Measurements from ENCODE around the gene TBKBP1. TPM values are rescaled to one million over a fixed set of nuclear protein-coding genes. Genes with fewer than 3 reads are reported as not detected.

The TBKBP1 gene
- total RNA-seq, 1 donor from 2014 or later = 7.8 TPM

- Histone ChIP-seq H3K9ac (ENCODE audit: low read depth in 1 of 3, low read length in 3 of 3) (no peak overlapping the region), H3K27ac (ENCODE audit: low read depth, low read length) (no peak overlapping the region), H3K4me1 (ENCODE audit: control insufficient read depth in 3 of 3, insufficient read depth in 3 of 3, low read length in 3 of 3) (peaks cover 4 to 5% (median 4%) of the 10 kb centered on the region in 3 donors), H3K9me3 (ENCODE audit: control insufficient read depth in 3 of 3, low read length in 3 of 3) (no peaks in the 10 kb centered on the region), H3K36me3 (ENCODE audit: control insufficient read depth in 3 of 3, insufficient read depth in 3 of 3, low read length in 3 of 3) (peaks cover 7 to 10% (median 7%) of the 10 kb centered on the region in 3 donors), H3K4me3 (ENCODE audit: low read length in 3 of 3) (no peak overlapping the region), H3K27me3 (ENCODE audit: control insufficient read depth in 3 of 3, insufficient read depth in 3 of 3, low read length in 3 of 3) (peaks cover 12 to 41% (median 21%) of the 10 kb centered on the region in 3 donors)
Observed at GRCh38 chr17:47712330-47713023, 18.5 kb downstream of the TBKBP1 start.

GRCh38 chr17:47713980-47714700 lies 20.2 kb downstream of the TBKBP1 start:
- Histone ChIP-seq H3K4me3 (ENCODE audit: low read length in 3 of 3) (no peak overlapping the region), H3K27me3 (ENCODE audit: control insufficient read depth in 3 of 3, insufficient read depth in 3 of 3, low read length in 3 of 3) (peaks cover 25 to 57% (median 29%) of the 10 kb centered on the region in 3 donors), H3K9me3 (ENCODE audit: control insufficient read depth in 3 of 3, low read length in 3 of 3) (no peaks in the 10 kb centered on the region), H3K9ac (ENCODE audit: low read depth in 1 of 3, low read length in 3 of 3) (no peak overlapping the region), H3K36me3 (ENCODE audit: control insufficient read depth in 3 of 3, insufficient read depth in 3 of 3, low read length in 3 of 3) (peaks cover 7 to 10% (median 7%) of the 10 kb centered on the region in 3 donors), H3K27ac (ENCODE audit: low read depth, low read length) (no peak overlapping the region), H3K4me1 (ENCODE audit: control insufficient read depth in 3 of 3, insufficient read depth in 3 of 3, low read length in 3 of 3) (no peaks in the 10 kb centered on the region)

- Histone ChIP-seq H3K9me3 (ENCODE audit: control insufficient read depth in 3 of 3, low read length in 3 of 3) (no peaks in the 10 kb centered on the region), H3K4me1 (ENCODE audit: control insufficient read depth in 3 of 3, insufficient read depth in 3 of 3, low read length in 3 of 3) (no peaks in the 10 kb centered on the region), H3K9ac (ENCODE audit: low read depth in 1 of 3, low read length in 3 of 3) (no peak overlapping the region), H3K36me3 (ENCODE audit: control insufficient read depth in 3 of 3, insufficient read depth in 3 of 3, low read length in 3 of 3) (peaks cover 7% of the 10 kb centered on the region in 3 donors), H3K4me3 (ENCODE audit: low read length in 3 of 3) (no peak overlapping the region), H3K27ac (ENCODE audit: low read depth, low read length) (no peak overlapping the region), H3K27me3 (ENCODE audit: control insufficient read depth in 3 of 3, insufficient read depth in 3 of 3, low read length in 3 of 3) (peaks cover 32 to 64% (median 35%) of the 10 kb centered on the region in 3 donors)
Observed at GRCh38 chr17:47714773-47715396, 20.9 kb downstream of the TBKBP1 start.

GRCh38 chr17:47715669-47716325 lies 21.8 kb downstream of the TBKBP1 start:
- Histone ChIP-seq H3K9me3 (ENCODE audit: control insufficient read depth in 3 of 3, low read length in 3 of 3) (no peaks in the 10 kb centered on the region), H3K9ac (ENCODE audit: low read depth in 1 of 3, low read length in 3 of 3) (no peak overlapping the region), H3K27ac (ENCODE audit: low read depth, low read length) (no peak overlapping the region), H3K4me3 (ENCODE audit: low read length in 3 of 3) (no peak overlapping the region), H3K27me3 (ENCODE audit: control insufficient read depth in 3 of 3, insufficient read depth in 3 of 3, low read length in 3 of 3) (peaks cover 42 to 74% (median 44%) of the 10 kb centered on the region in 3 donors), H3K4me1 (ENCODE audit: control insufficient read depth in 3 of 3, insufficient read depth in 3 of 3, low read length in 3 of 3) (peaks cover 0 to 2% (median 0%) of the 10 kb centered on the region in 3 donors), H3K36me3 (ENCODE audit: control insufficient read depth in 3 of 3, insufficient read depth in 3 of 3, low read length in 3 of 3) (peaks cover 0 to 4% (median 2%) of the 10 kb centered on the region in 3 donors)

- Histone ChIP-seq H3K9ac (ENCODE audit: low read depth in 1 of 3, low read length in 3 of 3) (no peak overlapping the region), H3K4me3 (ENCODE audit: low read length in 3 of 3) (no peak overlapping the region), H3K36me3 (ENCODE audit: control insufficient read depth in 3 of 3, insufficient read depth in 3 of 3, low read length in 3 of 3) (peaks cover 0 to under 1% (median 0%) of the 10 kb centered on the region in 3 donors), H3K27me3 (ENCODE audit: control insufficient read depth in 3 of 3, insufficient read depth in 3 of 3, low read length in 3 of 3) (peaks cover 47 to 79% (median 50%) of the 10 kb centered on the region in 3 donors), H3K4me1 (ENCODE audit: control insufficient read depth in 3 of 3, insufficient read depth in 3 of 3, low read length in 3 of 3) (peaks cover 0 to 5% (median 0%) of the 10 kb centered on the region in 3 donors), H3K9me3 (ENCODE audit: control insufficient read depth in 3 of 3, low read length in 3 of 3) (no peaks in the 10 kb centered on the region), H3K27ac (ENCODE audit: low read depth, low read length) (no peak overlapping the region)
Observed at GRCh38 chr17:47716375-47716774, 22.4 kb downstream of the TBKBP1 start.

GRCh38 chr17:47717261-47717697 lies 23.3 kb downstream of the TBKBP1 start:
- Histone ChIP-seq H3K9ac (ENCODE audit: low read depth in 1 of 3, low read length in 3 of 3) (no peak overlapping the region), H3K9me3 (ENCODE audit: control insufficient read depth in 3 of 3, low read length in 3 of 3) (no peaks in the 10 kb centered on the region), H3K4me1 (ENCODE audit: control insufficient read depth in 3 of 3, insufficient read depth in 3 of 3, low read length in 3 of 3) (peaks cover 0 to 5% (median 3%) of the 10 kb centered on the region in 3 donors), H3K27me3 (ENCODE audit: control insufficient read depth in 3 of 3, insufficient read depth in 3 of 3, low read length in 3 of 3) (peaks cover 56 to 85% (median 59%) of the 10 kb centered on the region in 3 donors), H3K36me3 (ENCODE audit: control insufficient read depth in 3 of 3, insufficient read depth in 3 of 3, low read length in 3 of 3) (no peaks in the 10 kb centered on the region), H3K27ac (ENCODE audit: low read depth, low read length) (no peak overlapping the region), H3K4me3 (ENCODE audit: low read length in 3 of 3) (no peak overlapping the region)

- H3K27me3 ChIP-seq (ENCODE audit: control insufficient read depth in 3 of 3, insufficient read depth in 3 of 3, low read length in 3 of 3) = peaks cover 58 to 87% (median 63%) of the 10 kb centered on the region in 3 donors
- H3K4me3 ChIP-seq (ENCODE audit: low read length in 3 of 3) = no peak overlapping the region
- H3K36me3 ChIP-seq (ENCODE audit: control insufficient read depth in 3 of 3, insufficient read depth in 3 of 3, low read length in 3 of 3) = no peaks in the 10 kb centered on the region
- H3K27ac ChIP-seq (ENCODE audit: low read depth, low read length) = no peak overlapping the region
- peaks cover 0 to 5% (median 3%) of the 10 kb centered on the region in 3 donors for H3K4me1 ChIP-seq (ENCODE audit: control insufficient read depth in 3 of 3, insufficient read depth in 3 of 3, low read length in 3 of 3)
- no peak overlapping the region for H3K9ac ChIP-seq (ENCODE audit: low read depth in 1 of 3, low read length in 3 of 3)
- no peaks in the 10 kb centered on the region for H3K9me3 ChIP-seq (ENCODE audit: control insufficient read depth in 3 of 3, low read length in 3 of 3)
Observed at GRCh38 chr17:47717979-47718621, 24.1 kb downstream of the TBKBP1 start.

- H3K36me3 ChIP-seq (ENCODE audit: control insufficient read depth in 3 of 3, insufficient read depth in 3 of 3, low read length in 3 of 3) = no peaks in the 10 kb centered on the region
- no peak overlapping the region for H3K9ac ChIP-seq (ENCODE audit: low read depth in 1 of 3, low read length in 3 of 3)
- H3K4me1 ChIP-seq (ENCODE audit: control insufficient read depth in 3 of 3, insufficient read depth in 3 of 3, low read length in 3 of 3) = peaks cover 0 to 5% (median 3%) of the 10 kb centered on the region in 3 donors
- no peak overlapping the region for H3K27ac ChIP-seq (ENCODE audit: low read depth, low read length)
- H3K27me3 ChIP-seq (ENCODE audit: control insufficient read depth in 3 of 3, insufficient read depth in 3 of 3, low read length in 3 of 3) = peaks cover 52 to 85% (median 61%) of the 10 kb centered on the region in 3 donors
- no peak overlapping the region for H3K4me3 ChIP-seq (ENCODE audit: low read length in 3 of 3)
- no peaks in the 10 kb centered on the region for H3K9me3 ChIP-seq (ENCODE audit: control insufficient read depth in 3 of 3, low read length in 3 of 3)
Observed at GRCh38 chr17:47718634-47719405, 24.9 kb downstream of the TBKBP1 start.
